SK-N-SH treated with all-trans-retinoic acid at 6 μM for 48 hours (cell line): Measurements from ENCODE around the gene SNX15.

ENCODE experiments used
- ISL1 ChIP-seq: fragments of 250-450 bp; sonication (Bioruptor Pico); IDR thresholded peaks from 2 replicates; pipeline ENCODE4 v2.1.2; 2022; ENCODE audit warnings: mild to moderate bottlenecking, moderate library complexity
- OSR1 ChIP-seq: fragments of 250-450 bp; sonication (Bioruptor Pico); IDR thresholded peaks from 2 replicates; pipeline ENCODE4 v1.8.0; 2022; ENCODE audit warnings: moderate library complexity, mild to moderate bottlenecking, inconsistent platforms
- PATZ1 ChIP-seq: fragments of 250-450 bp; sonication (Bioruptor Pico); IDR thresholded peaks from 2 replicates; pipeline ENCODE4 v1.8.0; 2020; ENCODE audit warnings: mild to moderate bottlenecking, moderate library complexity, borderline replicate concordance
- POU6F1 ChIP-seq: fragments of 250-450 bp; sonication (Bioruptor Pico); IDR thresholded peaks from 2 replicates; pipeline ENCODE4 v1.8.0; 2021; ENCODE audit warnings: low read depth, mild to moderate bottlenecking, moderate library complexity, borderline replicate concordance
- RARB ChIP-seq: fragments of 250-450 bp; sonication (Bioruptor Pico); IDR thresholded peaks from 2 replicates; pipeline ENCODE4 v1.8.0; 2021; ENCODE audit warnings: mild to moderate bottlenecking, moderate library complexity
- SNAI2 ChIP-seq: fragments of 250-450 bp; sonication (Bioruptor Pico); IDR thresholded peaks from 2 replicates; pipeline ENCODE4 v1.5.0; 2020; ENCODE audit warnings: mild to moderate bottlenecking, moderate library complexity
- TCF4 ChIP-seq: fragments of 250-450 bp; sonication (Bioruptor Pico); IDR thresholded peaks from 2 replicates; pipeline ENCODE4 v1.8.0; 2021; ENCODE audit warnings: mild to moderate bottlenecking, moderate library complexity, borderline replicate concordance
- TOX ChIP-seq: fragments of 250-450 bp; sonication (Bioruptor Pico); IDR thresholded peaks from 2 replicates; pipeline ENCODE4 v1.8.0; 2021; ENCODE audit warnings: mild to moderate bottlenecking, moderate library complexity, borderline replicate concordance
- ZFP3 ChIP-seq: fragments of 250-450 bp; sonication (Bioruptor Pico); IDR thresholded peaks from 2 replicates; pipeline ENCODE4 v1.5.0; 2020; ENCODE audit warnings: mild to moderate bottlenecking, moderate library complexity
- ZFP30 ChIP-seq: fragments of 450-650 bp; formaldehyde crosslinking; IDR thresholded peaks from 2 replicates; pipeline ENCODE4 v1.5.0; 2022; ENCODE audit warnings: mild to moderate bottlenecking, moderate library complexity
- ZNF565 ChIP-seq: fragments of 450-650 bp; formaldehyde crosslinking; conservative IDR thresholded peaks from 2 replicates; pipeline ENCODE4 v1.5.0; 2020; ENCODE audit warnings: low read depth, mild to moderate bottlenecking, moderate library complexity

- TF ChIP-seq PATZ1 (CRISPR knock-in tag) (no peak), SNAI2 (CRISPR knock-in tag) (no peak), POU6F1 (CRISPR knock-in tag) (no peak), ISL1 (CRISPR knock-in tag) (no peak), OSR1 (CRISPR knock-in tag) (no peak), ZFP3 (CRISPR knock-in tag) (no peak), ZFP30 (CRISPR knock-in tag) (no peak), TOX (CRISPR knock-in tag) (no peak), ZNF565 (no peak), TCF4 (CRISPR knock-in tag) (no peak), RARB (CRISPR knock-in tag) (no peak)
These were observed 56.0 kb downstream of the SNX15 start for GRCh38 chr11:65083134-65083833.
